Aorta (tissue), 5 donors: ENCODE data around the gene TAF11. TPM values are rescaled to one million over a fixed set of nuclear protein-coding genes. Genes with fewer than 3 reads are reported as not detected.
"Not testable (repeated sequence)": the region's sequence is repeated elsewhere in the genome, so short reads cannot be mapped to it uniquely, and the experiment has no call there.

Experiments used
- ATAC-seq: fragments of 200-7000 bp; cut with Tn5 transposase; one replicate; pipeline ENCODE4 v1.9.1; 2022; ENCODE audit warnings: moderate library complexity; ENCODE audit not compliant: low FRiP score
- DNase-seq, 2 donors: peaks; one replicate each; pipeline ENCODE4 v3.0.0-alpha.2; 2020
- H3K27ac ChIP-seq, 2 donors: one replicate each; pipeline ENCODE4 v1.5.1; 2013; ENCODE audit warnings: low read length in 2 of 2, mild to moderate bottlenecking in 2 of 2, moderate library complexity in 2 of 2, control low read depth in 1 of 2, inconsistent platforms in 1 of 2, low read depth in 1 of 2
- H3K27me3 ChIP-seq, 2 donors: one replicate each; pipeline ENCODE4 v1.6.1; 2013; ENCODE audit warnings: control low read depth in 1 of 2, low read length in 1 of 2, mild to moderate bottlenecking in 1 of 2, moderate library complexity in 1 of 2; ENCODE audit not compliant: insufficient read depth in 2 of 2, control insufficient read depth in 1 of 2
- H3K36me3 ChIP-seq, 2 donors: one replicate each; pipeline ENCODE4 v1.6.1; 2013; ENCODE audit warnings: control low read depth in 1 of 2, low read length in 1 of 2, mild to moderate bottlenecking in 1 of 2; ENCODE audit not compliant: insufficient read depth in 2 of 2, control insufficient read depth in 1 of 2
- H3K4me1 ChIP-seq, 2 donors: one replicate each; pipeline ENCODE4 v1.6.1; 2013; ENCODE audit warnings: low read length in 2 of 2, control low read depth in 1 of 2, mild to moderate bottlenecking in 1 of 2, moderate library complexity in 1 of 2; ENCODE audit not compliant: insufficient read depth in 2 of 2, control insufficient read depth in 1 of 2
- H3K4me3 ChIP-seq, 2 donors: one replicate each; pipeline ENCODE4 v1.5.1; 2013; ENCODE audit warnings: low read length in 2 of 2, control low read depth in 1 of 2, mild to moderate bottlenecking in 1 of 2
- H3K9me3 ChIP-seq: one replicate; pipeline ENCODE4 v1.6.1; 2013; ENCODE audit warnings: mild to moderate bottlenecking, low read length; ENCODE audit not compliant: control insufficient read depth
- WGBS, 2 donors: extraction: QIAGEN DNeasy Blood & Tissue Kit; methylation state at CpG; one replicate each; pipeline ENCODE4 v1.1.7; 2013; 5-methylcytosine and 5-hydroxymethylcytosine counted together
- intact Hi-C, 2 donors: fragments of 100-400 bp; cut with DNase I; formaldehyde crosslinking; loops; one replicate each; pipeline versions ENCODE4 v1.14.2 to v1.15.0; 2022
- long read RNA-seq, 2 donors: library from polyadenylated mRNA; unstranded; transcript quantifications; one replicate each; pipeline ENCODE4 v2.0.0, GENCODE V29; 2020 to 2021
- polyA plus RNA-seq, 2 donors: library from polyadenylated mRNA; stranded (reverse); fragments of 200-250 nt; gene quantifications; one replicate each; pipeline ENCODE4 v1.2.3, GENCODE V29; 2013
- total RNA-seq, 2 donors: library from RNA; stranded (reverse); fragmentation: NEBNext Ultra II Directional; extraction: Animal tissue kit (Norgen Biotek cat#: 25700); gene quantifications; one replicate each; pipeline ENCODE4 v1.2.1, GENCODE V29; 2021
- donor health status: healthy with polysubstance abuse.
- donor health status: Bipolar disorder and iron deficiency.
- donor health status: DM: no; HTN: no; CAD: no.
- donor health status: DM: no; HTN: no; CAD: no.
- donor health status: DM: yes; HTN: yes; CAD: no.

Gene TAF11
- 10 to 100 TPM; 18.8 to 21.5 TPM for total RNA-seq
- polyA plus RNA-seq = 10 to 100 TPM; 41.6 to 50.6 TPM
- long read RNA-seq, donor 1, transcript TAF11-201 (5 exons, 1,580 nt) = major isoform, 72 of 82 reads
- long read RNA-seq, donor 1, partial matches to known transcripts = 1 of 82 reads
- long read RNA-seq, donor 1, other reads (novel, unspliced or antisense) = 6 of 82 reads
- long read RNA-seq, donor 2, transcript TAF11-201 (5 exons, 1,580 nt) = major isoform, 12 of 15 reads
- long read RNA-seq, donor 2, partial matches to known transcripts = 2 of 15 reads
- long read RNA-seq, donor 2, other reads (novel, unspliced or antisense) = 1 of 15 reads

GRCh38 chr6:34887753-34888513 is at the start of gene TAF11:
Gene TAF11 (minus strand): TSS chr6:34888042. CDS start chr6:34887957, 85 bp downstream.
- peak; percentile 97 for ATAC-seq
- WGBS, 2 donors = 0 to 1% methylated on average over 43 of the region's 43 CpGs
- H3K27ac ChIP-seq = peak within 1 kb of the TSS; percentile 81 to 98
- peak; percentile 96 to 98 for DNase-seq
- no peaks in the 10 kb centered on the region for H3K27me3 ChIP-seq
- intact Hi-C loops = no loop called here
- H3K9me3 ChIP-seq = no peaks in the 10 kb centered on the region
- no peaks in the 10 kb centered on the region for H3K36me3 ChIP-seq
- H3K4me3 ChIP-seq = peak within 1 kb of the TSS; percentile 73 to 80
- H3K4me1 ChIP-seq = peaks cover 0 to 2% of the 10 kb centered on the region in 2 donors

GRCh38 chr6:34934516-34934915 is 46.7 kb upstream of the TAF11 start:
- Histone ChIP-seq H3K36me3 (no peaks in the 10 kb centered on the region), H3K27ac (no peak overlapping the region), H3K4me1 (peaks cover 0 to 5% of the 10 kb centered on the region in 2 donors), H3K27me3 (no peaks in the 10 kb centered on the region), H3K4me3 (no peak overlapping the region), H3K9me3 (no peaks in the 10 kb centered on the region)
- peak; percentile 90 to 94 for DNase-seq
- ATAC-seq = no peak
- intact Hi-C loops = no loop called here
- 1 to 7% methylated on average over 5 of the region's 5 CpGs for WGBS, 2 donors

- 95 to 97% methylated on average over 12 of the region's 12 CpGs for WGBS, 2 donors
- H3K36me3 ChIP-seq, H3K9me3 ChIP-seq, H3K27ac ChIP-seq, intact Hi-C loops, ATAC-seq, H3K4me1 ChIP-seq, H3K4me3 ChIP-seq, H3K27me3 ChIP-seq, DNase-seq: not testable (repeated sequence)
These were observed 44.4 kb upstream of the TAF11 start for GRCh38 chr6:34932202-34932601.

- WGBS, 2 donors = 86 to 92% methylated on average over 3 of the region's 3 CpGs
- Histone ChIP-seq H3K27me3 (no peaks in the 10 kb centered on the region), H3K4me1 (peaks cover 3 to 4% of the 10 kb centered on the region in 2 donors), H3K9me3 (no peaks in the 10 kb centered on the region), H3K36me3 (no peaks in the 10 kb centered on the region), H3K27ac (no peak overlapping the region), H3K4me3 (no peak overlapping the region)
- ATAC-seq = no peak
- intact Hi-C loops = no loop called here
- no peak for DNase-seq
These were observed 42.4 kb upstream of the TAF11 start for GRCh38 chr6:34930221-34930620.

GRCh38 chr6:34929241-34929978 is 41.6 kb upstream of the TAF11 start:
- ATAC-seq (no peak), DNase-seq (no peak)
- no peak overlapping the region for H3K27ac ChIP-seq
- no peaks in the 10 kb centered on the region for H3K36me3 ChIP-seq
- intact Hi-C loops = no loop called here
- no peaks in the 10 kb centered on the region for H3K27me3 ChIP-seq
- peaks cover 0 to 4% of the 10 kb centered on the region in 2 donors for H3K4me1 ChIP-seq
- no peak overlapping the region for H3K4me3 ChIP-seq
- no peaks in the 10 kb centered on the region for H3K9me3 ChIP-seq
- 79 to 86% methylated on average over 4 of the region's 4 CpGs for WGBS, 2 donors

GRCh38 chr6:34928695-34929094 is 40.9 kb upstream of the TAF11 start:
- Histone ChIP-seq H3K27ac (no peak overlapping the region), H3K4me3 (no peak overlapping the region), H3K9me3 (no peaks in the 10 kb centered on the region), H3K27me3 (no peaks in the 10 kb centered on the region), H3K4me1 (peaks cover 0 to 4% of the 10 kb centered on the region in 2 donors), H3K36me3 (no peaks in the 10 kb centered on the region)
- WGBS, 2 donors = 82 to 90% methylated on average over 1 of the region's 1 CpG
- intact Hi-C loops = no loop called here
- ATAC-seq = no peak
- DNase-seq = no peak

- ATAC-seq = no peak
- no peaks in the 10 kb centered on the region for H3K9me3 ChIP-seq
- no peak for DNase-seq
- 82 to 84% methylated on average over 3 of the region's 3 CpGs for WGBS, 2 donors
- H3K27me3 ChIP-seq = no peaks in the 10 kb centered on the region
- no peak overlapping the region for H3K27ac ChIP-seq
- H3K4me1 ChIP-seq = peaks cover 0 to 4% of the 10 kb centered on the region in 2 donors
- no peak overlapping the region for H3K4me3 ChIP-seq
- intact Hi-C loops = no loop called here
- no peaks in the 10 kb centered on the region for H3K36me3 ChIP-seq
These were observed 40.4 kb upstream of the TAF11 start for GRCh38 chr6:34928220-34928619.

GRCh38 chr6:34926655-34927054 is 38.8 kb upstream of the TAF11 start:
- ATAC-seq (no peak), DNase-seq (no peak)
- Histone ChIP-seq H3K9me3 (no peaks in the 10 kb centered on the region), H3K4me3 (no peak overlapping the region), H3K4me1 (peaks cover 0 to 4% of the 10 kb centered on the region in 2 donors), H3K36me3 (no peaks in the 10 kb centered on the region), H3K27ac (no peak overlapping the region), H3K27me3 (no peaks in the 10 kb centered on the region)
- intact Hi-C loops = no loop called here
